A549 (cell line): Measurements from ENCODE around the gene BCLAF1. TPM values are rescaled to one million over a fixed set of nuclear protein-coding genes. Genes with fewer than 3 reads are reported as not detected.

ENCODE experiments used
- ATAC-seq, 2 experiments: fragments of 200-7000 bp in 1 of 2; fragments of >200 bp in 1 of 2; cut with Nextera tagmentation in 1 of 2; cut with Tn5 transposase in 1 of 2; 3 replicates each; pipeline versions ENCODE4 v1.8.0 to v1.9.1; 2018 to 2020; ENCODE audit warnings: mild to moderate bottlenecking in 1 of 2, moderate library complexity in 1 of 2
- CTCF ChIA-PET: fragments of 300-600 bp; sonication (Branson Sonifier 250); formaldehyde crosslinking; extraction: SDS; loops from one replicate; lab custom pipeline; 2021; ENCODE audit warnings: antibody characterized with exemption, inconsistent platforms; lab: Yijun Ruan, JAX
- POLR2A ChIA-PET: fragments of 350-600 bp; formaldehyde crosslinking; extraction: SDS; loops from one replicate; lab custom pipeline; 2021; ENCODE audit warnings: antibody characterized with exemption, inconsistent platforms; lab: Yijun Ruan, JAX
- DNase-seq, 2 experiments: peaks; one replicate each; pipeline versions ENCODE4 v3.0.0 to v3.0.0-alpha.2; 2011 to 2016; ENCODE audit warnings: low read depth in 1 of 2, low spot score in 1 of 2
- FAIRE-seq: peaks from 2 replicates; lab custom pipeline; 2011; peaks lifted over from hg19 to GRCh38; lab: Jason Lieb, UNC
- H3K27ac ChIP-seq, 2 experiments: fragments of >200 bp; sonication (Bioruptor Twin); formaldehyde crosslinking; 3 replicates each; pipeline ENCODE4 v1.5.1; 2016 to 2017
- H3K4me1 ChIP-seq: fragments of >200 bp; sonication (Bioruptor Twin); formaldehyde crosslinking; 3 replicates; pipeline ENCODE4 v1.6.1; 2016
- H3K4me2 ChIP-seq: fragments of >200 bp; sonication (Bioruptor Twin); formaldehyde crosslinking; 3 replicates; pipeline ENCODE4 v1.6.1; 2016
- H3K4me3 ChIP-seq: fragments of >200 bp; sonication (Bioruptor Twin); formaldehyde crosslinking; 3 replicates; pipeline ENCODE4 v1.5.1; 2016
- H3K9me3 ChIP-seq: fragments of >200 bp; sonication (Bioruptor Twin); formaldehyde crosslinking; 3 replicates; pipeline ENCODE4 v1.6.1; 2016
- BHLHE40 ChIP-seq: IDR thresholded peaks from 2 replicates; pipeline ENCODE4 v1.6.1; 2012; ENCODE audit warnings: low read depth, low read length, inconsistent platforms
- CBX2 ChIP-seq: fragments of 200-600 bp; sonication (generic); IDR thresholded peaks from 2 replicates; pipeline ENCODE4 v1.6.1; 2016; ENCODE audit warnings: low read depth, mild to moderate bottlenecking, borderline replicate concordance
- CHD2 ChIP-seq: fragments of 150-350 bp; IDR thresholded peaks from 2 replicates; pipeline ENCODE4 v1.6.1; 2014; ENCODE audit warnings: low read length; ENCODE audit not compliant: partially characterized antibody
- EHF ChIP-seq: fragments of 250-450 bp; sonication (Bioruptor Pico); IDR thresholded peaks from 2 replicates; pipeline ENCODE4 v1.5.0; 2020; ENCODE audit warnings: mild to moderate bottlenecking
- EHMT2 ChIP-seq: fragments of 200-600 bp; sonication (generic); IDR thresholded peaks from 2 replicates; pipeline ENCODE4 v1.6.1; 2016; ENCODE audit warnings: antibody characterized with exemption, low read depth, mild to moderate bottlenecking, moderate library complexity
- ESRRA ChIP-seq: fragments of 150-350 bp; IDR thresholded peaks from 2 replicates; pipeline ENCODE4 v1.6.1; 2014; ENCODE audit warnings: mild to moderate bottlenecking, low read length, borderline replicate concordance
- HEYL ChIP-seq: fragments of 250-450 bp; sonication (Bioruptor Pico); IDR thresholded peaks from 2 replicates; pipeline ENCODE4 v1.8.0; 2021; ENCODE audit warnings: mild to moderate bottlenecking, moderate library complexity
- HOXB13 ChIP-seq: fragments of 250-450 bp; sonication (Bioruptor Pico); IDR thresholded peaks from 2 replicates; pipeline ENCODE4 v1.5.0; 2020; ENCODE audit warnings: low read depth, mild to moderate bottlenecking, moderate library complexity
- JUN ChIP-seq, 2 experiments: fragments of >200 bp; sonication (Bioruptor Twin); formaldehyde crosslinking; IDR thresholded peaks; 2 replicates in 1 of 2; 3 replicates in 1 of 2; pipeline ENCODE4 v1.6.1; 2016 to 2017
- KDM1A ChIP-seq: fragments of 200-600 bp; sonication (generic); IDR thresholded peaks from 2 replicates; pipeline ENCODE4 v1.6.1; 2016; ENCODE audit warnings: low read depth, mild to moderate bottlenecking
- KDM5A ChIP-seq: fragments of 200-600 bp; sonication (generic); IDR thresholded peaks from 2 replicates; pipeline ENCODE4 v1.6.1; 2016; ENCODE audit warnings: antibody characterized with exemption, mild to moderate bottlenecking
- MYC ChIP-seq: IDR thresholded peaks from 2 replicates; pipeline ENCODE4 v1.6.1; 2012; ENCODE audit warnings: mild to moderate bottlenecking, inconsistent platforms, low read length, improper control_type of control experiment, borderline replicate concordance
- NR3C1 ChIP-seq: fragments of >200 bp; sonication (Bioruptor Twin); formaldehyde crosslinking; IDR thresholded peaks from 3 replicates; pipeline ENCODE4 v1.6.1; 2017
- PHF8 ChIP-seq: fragments of 200-600 bp; sonication (generic); IDR thresholded peaks from 2 replicates; pipeline ENCODE4 v1.6.1; 2016; ENCODE audit warnings: low read depth, mild to moderate bottlenecking, antibody characterized with exemption, moderate library complexity, borderline replicate concordance
- POLR2AphosphoS2 ChIP-seq: conservative IDR thresholded peaks from 2 replicates; pipeline ENCODE4 v1.6.1; 2012; ENCODE audit warnings: low read length, improper control_type of control experiment, inconsistent platforms
- RAD21 ChIP-seq, 2 experiments: fragments of >200 bp in 1 of 2; sonication (Bioruptor Twin) in 1 of 2; formaldehyde crosslinking in 1 of 2; IDR thresholded peaks in 1 of 2; conservative IDR thresholded peaks in 1 of 2; 2 replicates in 1 of 2; 3 replicates in 1 of 2; pipeline ENCODE4 v1.6.1; 2012 to 2018; ENCODE audit warnings: inconsistent platforms in 1 of 2
- RNF2 ChIP-seq: fragments of 200-600 bp; sonication (generic); IDR thresholded peaks from 2 replicates; pipeline ENCODE4 v1.6.1; 2016; ENCODE audit warnings: low read depth, mild to moderate bottlenecking, antibody characterized with exemption, moderate library complexity, borderline replicate concordance
- ZC3H11A ChIP-seq: fragments of 450-650 bp; IDR thresholded peaks from 2 replicates; pipeline ENCODE4 v1.6.1; 2014; ENCODE audit warnings: antibody characterized with exemption, mild to moderate bottlenecking
- ZNF302 ChIP-seq: fragments of 250-450 bp; sonication (Bioruptor Pico); IDR thresholded peaks from 2 replicates; pipeline ENCODE4 v1.9.0; 2021; ENCODE audit warnings: inconsistent platforms, mild to moderate bottlenecking, moderate library complexity
- ZSCAN20 ChIP-seq: fragments of 250-450 bp; sonication (Bioruptor Pico); IDR thresholded peaks from 2 replicates; pipeline ENCODE4 v1.8.0; 2022; ENCODE audit warnings: mild to moderate bottlenecking, moderate library complexity
- WGBS: methylation state at CpG from one replicate; pipeline ENCODE4 v1.1.6; 2017; ENCODE audit errors: missing lambda C conversion rate; 5-methylcytosine and 5-hydroxymethylcytosine counted together
- polyA plus RNA-seq, 4 experiments: library from polyadenylated mRNA; depleted of rRNA in 3 of 4; stranded (reverse); fragments of >200 nt; fragmentation: RNase III in 1 of 4; extraction: RNeasy Plus Mini Kit Qiagen cat#74134 plus additional on column Dnase treatment in 1 of 4; gene quantifications; 2 replicates in 3 of 4; 3 replicates in 1 of 4; pipeline ENCODE4 v1.2.3, GENCODE V29; 2011 to 2017
- TF ChIP-seq, protein P1 (sequence below): fragments of >200 bp; sonication (Bioruptor Twin); formaldehyde crosslinking; IDR thresholded peaks from 2 replicates; pipeline ENCODE4 v1.6.1; 2016
- TF ChIP-seq, protein P2 (sequence below): fragments of >200 bp; sonication (Bioruptor Twin); formaldehyde crosslinking; IDR thresholded peaks from 3 replicates; pipeline ENCODE4 v1.6.1; 2016
- TF ChIP-seq, protein P3 (sequence below): fragments of 150-350 bp; IDR thresholded peaks from 2 replicates; pipeline ENCODE4 v1.6.1; 2014; ENCODE audit warnings: low read depth, mild to moderate bottlenecking, low read length
- TF ChIP-seq, protein P4 (sequence below): IDR thresholded peaks from 2 replicates; pipeline ENCODE4 v1.6.1; 2012; ENCODE audit warnings: low read depth, borderline replicate concordance
- TF ChIP-seq, protein P5 (sequence below): fragments of 450-650 bp; IDR thresholded peaks from 2 replicates; pipeline ENCODE4 v1.6.1; 2014; ENCODE audit warnings: antibody characterized with exemption
- TF ChIP-seq, protein P6 (sequence below): IDR thresholded peaks from 2 replicates; pipeline ENCODE4 v1.6.1; 2012

Gene BCLAF1
- polyA plus RNA-seq, 2 of the 4 experiments (the other 2 are of a cell fraction), result 96.0 to 122 TPM

DNA sequence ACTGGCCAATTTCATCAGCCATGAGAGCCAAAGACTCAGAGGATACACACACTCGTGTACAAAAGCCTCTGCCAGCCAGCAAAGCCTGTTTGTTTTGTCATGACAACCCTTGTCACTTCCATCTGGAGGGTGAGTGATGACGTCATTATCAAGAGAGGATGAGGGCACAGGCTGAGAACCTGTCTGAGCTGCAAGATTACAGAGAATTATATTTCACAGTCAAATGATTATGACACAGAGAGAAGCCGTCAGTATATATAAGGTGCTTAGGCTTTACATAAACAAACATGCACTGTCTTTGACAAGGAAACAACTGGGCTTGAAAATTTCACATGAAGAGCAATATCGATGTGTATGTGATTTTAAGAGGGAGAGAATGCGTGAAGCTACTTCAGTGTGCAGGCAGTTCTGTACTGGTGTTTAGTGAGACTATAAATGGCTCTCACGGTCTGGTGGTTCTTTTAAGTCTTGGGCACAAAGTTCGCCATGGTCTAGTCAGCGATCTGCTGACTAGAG lies 36.5 kb upstream of the BCLAF1 start:
- Histone ChIP-seq H3K4me1 (no peaks in the 10 kb centered on the region), H3K4me3 (no peak overlapping the region), H3K9me3 (no peaks in the 10 kb centered on the region), H3K4me2 (no peak overlapping the region), H3K27ac (no peak overlapping the region)
- FAIRE-seq (no peak), DNase-seq (peak in 1 of 2 experiments; percentile 24), ATAC-seq (peak in 1 of 2 experiments; percentile 21; a peak in 1 of 6 replicates)
- POLR2A ChIA-PET, result no interaction called here
- CTCF ChIA-PET, result interaction anchor here (0.6 to 1.2 kb wide), 2 partner anchors 9 to 468 kb away, joined by 3 to 5 read pairs; no protein-coding TSS in a partner anchor
- no peak for TF ChIP-seq JUN (IDR thresholded peaks at IDR 0.05)
- no peak for TF ChIP-seq CHD2
- TF ChIP-seq, protein P1, sequence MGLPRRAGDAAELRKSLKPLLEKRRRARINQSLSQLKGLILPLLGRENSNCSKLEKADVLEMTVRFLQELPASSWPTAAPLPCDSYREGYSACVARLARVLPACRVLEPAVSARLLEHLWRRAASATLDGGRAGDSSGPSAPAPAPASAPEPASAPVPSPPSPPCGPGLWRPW, result no peak
- no peak for TF ChIP-seq ZC3H11A
- TF ChIP-seq RAD21 (conservative IDR thresholded peaks at IDR 0.05 in 1 of 2, IDR thresholded peaks at IDR 0.05 in 1 of 2), result no peak
- no peak for TF ChIP-seq HEYL (CRISPR knock-in tag)
- no peak for TF ChIP-seq HOXB13
- no peak for TF ChIP-seq EHMT2
- no peak for TF ChIP-seq MYC
- TF ChIP-seq BHLHE40, result no peak
- TF ChIP-seq KDM1A, result no peak
- TF ChIP-seq, protein P2, sequence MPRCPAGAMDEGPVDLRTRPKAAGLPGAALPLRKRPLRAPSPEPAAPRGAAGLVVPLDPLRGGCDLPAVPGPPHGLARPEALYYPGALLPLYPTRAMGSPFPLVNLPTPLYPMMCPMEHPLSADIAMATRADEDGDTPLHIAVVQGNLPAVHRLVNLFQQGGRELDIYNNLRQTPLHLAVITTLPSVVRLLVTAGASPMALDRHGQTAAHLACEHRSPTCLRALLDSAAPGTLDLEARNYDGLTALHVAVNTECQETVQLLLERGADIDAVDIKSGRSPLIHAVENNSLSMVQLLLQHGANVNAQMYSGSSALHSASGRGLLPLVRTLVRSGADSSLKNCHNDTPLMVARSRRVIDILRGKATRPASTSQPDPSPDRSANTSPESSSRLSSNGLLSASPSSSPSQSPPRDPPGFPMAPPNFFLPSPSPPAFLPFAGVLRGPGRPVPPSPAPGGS, result no peak
- no peak for TF ChIP-seq NR3C1
- no peak for TF ChIP-seq ZNF302
- WGBS, result 71% methylated on average over 8 of the region's 8 CpGs

DNA sequence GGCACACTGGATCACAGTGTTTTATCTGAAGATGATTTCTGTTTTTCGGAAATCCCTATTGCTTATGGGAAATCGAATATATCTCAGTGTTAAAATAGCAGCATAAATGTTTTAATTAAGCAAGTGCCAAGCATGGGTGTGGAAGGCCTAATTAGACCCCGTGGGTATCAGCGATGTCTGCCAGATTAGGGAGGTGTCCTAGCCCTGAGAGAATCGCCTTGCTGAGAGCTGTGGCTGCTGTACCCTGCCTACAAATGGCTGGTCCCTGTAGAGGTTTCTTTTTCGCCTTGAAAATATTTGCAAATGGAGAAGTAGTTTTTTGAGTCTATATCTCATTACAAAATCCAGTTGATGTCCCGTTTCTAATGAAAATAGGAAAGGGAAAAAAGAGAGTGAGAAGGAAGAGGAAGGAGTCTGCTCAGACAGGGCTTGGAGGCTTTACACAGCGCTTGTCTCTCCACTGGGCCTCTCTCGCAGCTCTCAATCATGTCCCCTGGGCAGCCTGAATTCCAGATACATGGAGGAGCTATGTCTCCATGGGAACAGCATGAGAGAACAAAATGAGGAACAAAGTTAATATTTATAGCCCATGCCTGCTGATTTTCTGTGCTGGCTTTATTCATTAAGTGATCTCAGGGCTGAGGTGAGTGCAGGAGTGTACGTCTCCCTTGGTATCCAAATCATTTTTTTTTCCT lies 35.2 kb upstream of the BCLAF1 start:
- Histone ChIP-seq H3K4me3 (no peak overlapping the region), H3K9me3 (no peaks in the 10 kb centered on the region), H3K4me1 (no peaks in the 10 kb centered on the region), H3K4me2 (no peak overlapping the region), H3K27ac (no peak overlapping the region)
- FAIRE-seq (no peak), ATAC-seq (no peak), DNase-seq (no peak)
- ChIA-PET POLR2A (no interaction called here), CTCF (interaction anchor here (0.7 to 1.6 kb wide), 3 partner anchors 8 to 874 kb away, joined by 3 to 7 read pairs (median 3); no protein-coding TSS in a partner anchor)
- 78% methylated on average over 10 of the region's 10 CpGs for WGBS
- TF ChIP-seq POLR2AphosphoS2 (no peak), PHF8 (no peak), EHF (CRISPR knock-in tag) (no peak), HEYL (CRISPR knock-in tag) (no peak), CBX2 (no peak), NR3C1 (no peak), CHD2 (no peak), ESRRA (no peak), RAD21 (conservative IDR thresholded peaks at IDR 0.05 in 1 of 2, IDR thresholded peaks at IDR 0.05 in 1 of 2) (no peak), ZSCAN20 (CRISPR knock-in tag) (no peak), KDM5A (no peak), RNF2 (no peak)
- TF ChIP-seq, protein P3, sequence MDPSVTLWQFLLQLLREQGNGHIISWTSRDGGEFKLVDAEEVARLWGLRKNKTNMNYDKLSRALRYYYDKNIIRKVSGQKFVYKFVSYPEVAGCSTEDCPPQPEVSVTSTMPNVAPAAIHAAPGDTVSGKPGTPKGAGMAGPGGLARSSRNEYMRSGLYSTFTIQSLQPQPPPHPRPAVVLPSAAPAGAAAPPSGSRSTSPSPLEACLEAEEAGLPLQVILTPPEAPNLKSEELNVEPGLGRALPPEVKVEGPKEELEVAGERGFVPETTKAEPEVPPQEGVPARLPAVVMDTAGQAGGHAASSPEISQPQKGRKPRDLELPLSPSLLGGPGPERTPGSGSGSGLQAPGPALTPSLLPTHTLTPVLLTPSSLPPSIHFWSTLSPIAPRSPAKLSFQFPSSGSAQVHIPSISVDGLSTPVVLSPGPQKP, result no peak
- TF ChIP-seq, protein P4, sequence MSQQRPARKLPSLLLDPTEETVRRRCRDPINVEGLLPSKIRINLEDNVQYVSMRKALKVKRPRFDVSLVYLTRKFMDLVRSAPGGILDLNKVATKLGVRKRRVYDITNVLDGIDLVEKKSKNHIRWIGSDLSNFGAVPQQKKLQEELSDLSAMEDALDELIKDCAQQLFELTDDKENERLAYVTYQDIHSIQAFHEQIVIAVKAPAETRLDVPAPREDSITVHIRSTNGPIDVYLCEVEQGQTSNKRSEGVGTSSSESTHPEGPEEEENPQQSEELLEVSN, result no peak
- TF ChIP-seq, protein P5, sequence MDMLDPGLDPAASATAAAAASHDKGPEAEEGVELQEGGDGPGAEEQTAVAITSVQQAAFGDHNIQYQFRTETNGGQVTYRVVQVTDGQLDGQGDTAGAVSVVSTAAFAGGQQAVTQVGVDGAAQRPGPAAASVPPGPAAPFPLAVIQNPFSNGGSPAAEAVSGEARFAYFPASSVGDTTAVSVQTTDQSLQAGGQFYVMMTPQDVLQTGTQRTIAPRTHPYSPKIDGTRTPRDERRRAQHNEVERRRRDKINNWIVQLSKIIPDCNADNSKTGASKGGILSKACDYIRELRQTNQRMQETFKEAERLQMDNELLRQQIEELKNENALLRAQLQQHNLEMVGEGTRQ, result no peak
- TF ChIP-seq, protein P6, sequence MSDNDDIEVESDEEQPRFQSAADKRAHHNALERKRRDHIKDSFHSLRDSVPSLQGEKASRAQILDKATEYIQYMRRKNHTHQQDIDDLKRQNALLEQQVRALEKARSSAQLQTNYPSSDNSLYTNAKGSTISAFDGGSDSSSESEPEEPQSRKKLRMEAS, result no peak
- TF ChIP-seq, protein P1, result no peak
- TF ChIP-seq, all 56 proteins: peak for 0
